HG03520 (cell line): Measurements from ENCODE around the gene SESN3.
"Not testable (repeated sequence)": the region's sequence is repeated elsewhere in the genome, so short reads cannot be mapped to it uniquely, and the experiment has no call there.

Experiments used
- ATAC-seq: cut with Tn5 transposase; IDR thresholded peaks from one replicate; pipeline ENCODE4 v1.9.1; 2021; ENCODE audit warnings: mild to moderate bottlenecking, moderate library complexity; ENCODE audit not compliant: unreplicated experiment

Gene SESN3, protein sequence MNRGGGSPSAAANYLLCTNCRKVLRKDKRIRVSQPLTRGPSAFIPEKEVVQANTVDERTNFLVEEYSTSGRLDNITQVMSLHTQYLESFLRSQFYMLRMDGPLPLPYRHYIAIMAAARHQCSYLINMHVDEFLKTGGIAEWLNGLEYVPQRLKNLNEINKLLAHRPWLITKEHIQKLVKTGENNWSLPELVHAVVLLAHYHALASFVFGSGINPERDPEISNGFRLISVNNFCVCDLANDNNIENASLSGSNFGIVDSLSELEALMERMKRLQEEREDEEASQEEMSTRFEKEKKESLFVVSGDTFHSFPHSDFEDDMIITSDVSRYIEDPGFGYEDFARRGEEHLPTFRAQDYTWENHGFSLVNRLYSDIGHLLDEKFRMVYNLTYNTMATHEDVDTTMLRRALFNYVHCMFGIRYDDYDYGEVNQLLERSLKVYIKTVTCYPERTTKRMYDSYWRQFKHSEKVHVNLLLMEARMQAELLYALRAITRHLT

DNA sequence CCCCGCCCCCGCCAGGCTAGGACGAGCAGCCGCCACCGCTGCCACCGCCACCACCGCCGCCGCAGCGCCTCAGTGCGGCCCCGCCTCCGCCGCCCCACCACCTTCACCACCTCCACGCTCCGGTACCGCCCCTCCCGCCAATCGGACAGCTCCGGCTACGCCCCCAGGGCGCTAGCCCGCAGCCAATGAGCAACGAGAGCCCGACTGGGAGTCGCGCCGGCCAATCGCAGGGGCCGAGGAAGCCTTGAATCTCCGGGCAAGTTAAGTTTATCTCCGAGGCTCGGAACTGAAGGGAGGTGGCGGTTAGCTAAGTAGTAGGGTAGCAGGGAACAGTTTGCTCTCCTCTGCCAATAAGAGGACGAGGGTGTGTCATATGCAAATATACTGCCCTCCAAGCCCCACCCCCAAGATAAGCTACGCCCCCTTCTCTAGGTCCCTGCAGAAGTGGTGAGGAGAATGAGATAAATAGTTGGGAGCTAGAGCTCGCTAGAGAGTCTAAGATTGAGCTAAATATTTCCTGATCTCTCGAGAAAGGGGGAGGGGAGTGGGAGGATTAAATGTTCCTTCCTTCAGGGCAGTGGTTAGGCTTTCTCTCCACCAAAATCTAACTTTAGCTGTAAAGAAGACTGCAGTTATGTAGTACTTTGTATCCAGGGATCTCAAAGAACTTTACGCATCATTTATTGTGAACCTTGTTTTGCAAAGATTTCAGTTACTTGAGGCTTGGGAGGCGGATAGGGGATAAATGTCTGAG lies at the start of gene SESN3:
TSS of gene SESN3 (minus strand) at position 76 of the 754 bp plus-strand sequence. CDS start 342 bp downstream, outside the sequence.
- peak; percentile 96 for ATAC-seq

DNA sequence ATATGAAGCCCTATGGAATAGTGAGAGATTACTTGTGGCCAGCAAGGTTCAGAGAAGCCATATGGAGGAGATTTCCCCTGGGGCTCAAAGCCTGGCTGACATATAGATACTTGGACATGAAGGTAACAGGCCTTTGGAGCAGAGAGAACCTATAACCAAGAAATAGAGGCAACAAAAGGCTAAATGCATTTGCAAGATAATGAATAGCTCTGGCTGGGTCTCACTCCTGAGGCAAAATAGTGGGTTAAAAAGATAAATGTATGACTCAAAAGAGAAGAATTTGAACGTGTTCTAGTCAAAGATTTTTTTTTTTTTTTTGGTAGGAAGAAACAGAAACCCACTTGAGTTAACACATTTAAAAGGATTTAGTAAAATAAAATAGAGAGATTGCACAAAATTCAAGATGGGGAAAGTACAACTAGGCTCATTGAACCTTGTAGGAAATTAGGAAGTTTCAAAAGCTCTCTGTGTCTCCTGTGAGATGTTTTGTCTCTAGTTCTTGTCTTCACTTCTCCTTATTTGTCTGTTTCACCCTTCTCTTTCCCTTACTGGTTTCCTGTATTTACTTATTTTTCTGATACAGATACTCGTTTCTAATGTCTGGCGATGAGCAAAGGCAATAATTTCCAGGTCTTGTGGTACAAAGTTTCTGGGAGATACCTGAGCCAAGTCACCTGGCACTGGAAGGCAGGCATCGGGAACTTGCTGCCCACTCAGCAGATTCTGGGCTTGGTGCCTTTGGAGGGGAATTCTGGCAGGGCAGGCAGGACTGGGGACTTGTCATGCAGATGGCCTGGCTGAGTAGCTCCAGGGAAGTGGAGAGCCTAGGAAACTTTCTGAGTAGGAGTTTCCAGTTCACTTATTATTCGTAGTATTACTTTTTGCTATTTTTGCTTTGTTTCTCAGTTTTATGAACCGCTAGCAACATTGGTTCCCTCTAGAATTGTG lies 49.2 kb upstream of the SESN3 start:
- ATAC-seq: no peak

DNA sequence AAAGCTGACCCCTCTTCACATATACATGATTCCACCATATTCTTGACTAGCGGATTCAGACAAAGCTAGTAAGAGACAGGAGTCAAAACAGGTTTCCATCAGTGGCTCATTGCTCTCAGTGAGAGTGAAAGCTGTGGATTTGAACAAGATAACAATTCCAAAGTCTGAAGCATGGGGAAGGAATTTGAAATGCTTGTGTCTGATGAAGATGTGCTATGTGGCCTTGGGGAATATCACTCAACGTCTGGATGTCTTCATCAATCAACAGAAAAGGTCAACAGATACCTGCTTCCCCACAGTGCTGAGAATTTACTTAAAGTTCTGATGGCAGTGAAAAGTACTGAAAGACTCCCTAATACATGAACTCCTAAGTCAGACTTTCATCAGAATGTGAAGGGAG lies 46.9 kb upstream of the SESN3 start:
- ATAC-seq: no peak

DNA sequence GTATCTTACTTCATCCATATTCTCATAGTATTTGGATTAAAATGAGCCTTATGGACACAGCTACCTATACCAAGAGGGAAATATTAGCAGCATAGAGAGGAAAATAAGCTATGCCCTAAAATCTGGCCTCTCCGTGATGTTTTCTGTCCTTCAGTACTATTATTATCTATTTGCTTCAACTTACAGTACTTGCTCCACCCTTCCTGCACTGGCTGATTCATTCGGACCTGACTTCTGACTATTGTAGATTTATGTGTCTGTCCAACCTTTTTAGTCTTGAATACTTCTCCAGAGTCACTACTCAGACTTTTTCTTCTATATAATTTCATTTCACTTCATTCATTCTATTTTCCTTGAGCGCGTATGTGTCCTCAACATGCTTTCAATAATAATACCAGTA lies 45.1 kb upstream of the SESN3 start:
- no peak for ATAC-seq

DNA sequence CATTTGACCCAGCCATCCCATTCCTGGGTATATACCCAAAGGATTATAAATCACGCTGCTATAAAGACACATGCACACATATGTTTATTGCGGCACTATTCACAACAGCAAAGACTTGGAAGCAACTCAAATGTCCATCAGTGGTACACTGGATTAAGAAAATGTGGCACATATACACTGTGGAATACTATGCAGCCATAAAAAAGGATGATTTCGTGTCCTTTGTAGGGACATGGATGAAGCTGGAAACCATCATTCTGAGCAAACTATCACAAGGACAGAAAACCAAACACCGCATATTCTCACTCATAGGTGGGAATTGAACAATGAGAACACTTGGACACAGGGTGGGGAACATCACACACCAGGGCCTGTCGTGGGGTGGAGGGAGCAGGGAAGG lies 42.6 kb upstream of the SESN3 start:
- not testable (repeated sequence) for ATAC-seq

DNA sequence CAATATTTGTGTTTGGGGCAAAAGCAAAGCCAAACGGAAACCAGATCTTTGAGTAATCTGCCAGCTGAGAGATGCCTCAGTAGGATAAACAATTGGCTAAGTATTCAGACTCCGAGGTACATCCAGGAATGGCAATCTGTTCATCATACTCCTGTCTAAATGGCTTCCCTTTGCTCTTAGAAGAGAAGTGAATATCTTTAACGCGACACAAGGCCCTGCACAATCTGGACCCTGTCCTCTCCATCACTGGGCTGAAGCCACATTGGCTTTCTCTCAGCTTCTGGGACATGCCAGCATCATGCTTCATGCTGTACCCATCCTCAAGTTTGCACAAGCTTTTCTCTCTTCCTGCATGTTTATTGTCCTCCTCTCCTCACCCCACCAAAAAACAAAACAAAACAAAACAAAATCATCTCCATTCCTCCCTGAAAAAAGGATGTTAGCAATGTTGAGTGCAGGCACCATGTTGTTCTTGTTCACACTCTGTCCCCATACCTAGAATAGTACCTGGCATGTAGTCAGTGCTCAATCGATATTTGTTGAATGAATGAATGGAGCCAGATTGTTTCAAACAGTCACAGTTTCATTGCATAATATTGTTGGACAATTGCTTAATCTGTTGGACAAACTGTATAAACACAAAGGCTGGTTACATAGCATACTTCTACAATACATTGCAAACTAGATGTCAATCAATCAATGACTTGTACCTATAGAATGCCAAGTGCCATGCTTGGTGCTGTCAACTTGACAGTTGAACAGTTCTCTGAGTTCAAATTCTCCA lies 38.2 kb upstream of the SESN3 start:
- no peak for ATAC-seq

DNA sequence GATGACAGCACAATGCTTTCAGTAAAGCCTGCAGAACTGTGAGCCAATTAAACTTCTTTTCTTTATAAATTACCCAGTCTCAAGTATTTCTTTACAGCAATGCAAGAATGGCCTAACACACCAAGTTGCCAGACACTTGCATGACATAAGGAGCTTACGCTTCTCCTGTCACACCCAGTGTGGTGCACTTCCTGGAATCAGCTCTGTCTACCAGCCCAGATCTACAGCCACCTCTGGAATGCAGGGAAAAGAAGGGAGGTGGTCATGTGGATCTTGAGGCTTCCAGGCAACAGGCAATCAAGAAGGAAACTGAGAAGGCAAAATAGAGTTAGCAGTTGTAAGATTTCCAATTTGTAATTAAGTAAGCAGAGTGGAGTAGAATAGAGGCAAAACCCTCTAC lies 37.4 kb upstream of the SESN3 start:
- ATAC-seq: no peak

DNA sequence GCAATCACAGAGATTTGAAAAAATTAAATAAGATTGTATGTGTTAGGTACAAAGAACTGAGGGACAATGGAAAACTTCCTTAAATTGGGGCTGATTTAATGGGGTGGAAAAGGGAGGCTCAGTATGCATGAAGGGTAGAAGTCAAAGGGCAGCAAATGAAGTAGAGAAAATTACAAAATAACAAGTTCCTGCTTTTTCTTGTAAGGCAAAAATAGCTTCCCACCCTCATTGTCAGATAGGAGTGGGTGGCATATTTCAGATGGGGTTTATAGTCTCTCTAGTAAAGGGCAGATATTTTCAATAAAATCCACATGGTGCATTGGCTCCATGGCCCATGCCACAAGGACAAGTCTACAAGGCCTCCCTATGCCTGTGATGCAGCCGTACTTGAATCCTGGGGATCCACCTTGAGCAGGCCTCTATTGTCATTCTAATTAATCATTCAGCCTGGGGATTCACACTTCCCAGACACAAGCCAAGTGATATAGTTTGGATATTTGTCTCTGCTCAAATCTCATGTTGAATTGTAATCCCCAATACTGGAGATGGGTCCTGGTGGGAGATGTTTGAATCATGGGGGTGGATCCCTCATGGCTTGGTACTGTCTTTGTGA lies 36.7 kb upstream of the SESN3 start:
- ATAC-seq: no peak

DNA sequence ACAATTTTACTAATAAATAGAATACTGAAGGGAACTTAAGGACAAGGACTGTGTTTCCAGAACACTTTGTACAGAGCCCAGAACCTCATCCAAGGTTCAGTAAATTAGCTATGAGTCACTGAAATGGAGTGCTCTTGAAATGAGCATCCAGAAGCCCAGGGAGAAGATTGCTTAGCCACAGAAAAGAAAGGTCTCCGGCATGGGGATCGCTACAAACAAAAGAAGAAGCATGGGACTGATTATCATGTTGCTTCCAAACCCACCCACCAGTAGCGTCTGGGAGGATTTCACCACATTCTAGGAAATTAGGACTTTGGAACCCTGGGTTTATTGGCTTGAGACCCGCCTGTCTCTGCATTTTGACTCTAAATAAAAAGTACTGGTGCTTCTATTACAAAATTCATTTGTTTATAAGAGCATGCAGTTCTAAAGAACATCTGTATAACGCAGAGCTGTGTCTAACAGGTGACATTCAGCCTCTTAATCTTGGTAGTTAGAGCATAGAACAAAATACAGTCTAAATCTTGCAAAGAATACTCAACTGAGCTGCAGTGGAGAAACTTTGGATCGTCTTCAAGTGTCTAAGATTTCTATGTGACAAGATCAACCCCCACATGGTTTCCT lies 35.9 kb upstream of the SESN3 start:
- ATAC-seq: no peak

DNA sequence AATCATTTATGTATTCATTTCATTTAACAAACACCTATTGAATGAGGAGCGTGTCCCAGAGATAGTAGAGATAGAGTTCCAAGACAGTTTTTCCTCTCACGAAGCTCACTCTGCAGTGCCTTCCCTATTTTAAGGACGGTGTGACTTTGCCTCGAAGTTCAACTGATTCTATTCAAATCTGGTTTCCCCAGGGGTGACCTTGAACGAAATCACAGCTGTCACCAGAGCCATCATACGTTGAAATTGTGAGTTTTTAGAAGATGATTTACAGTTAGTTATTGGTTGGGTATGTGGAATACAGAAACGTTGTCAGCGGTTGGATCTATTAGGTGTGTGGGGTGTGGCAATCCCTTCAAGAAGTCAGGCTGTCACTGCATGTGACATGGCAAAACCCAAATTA lies 33.9 kb upstream of the SESN3 start:
- no peak for ATAC-seq

DNA sequence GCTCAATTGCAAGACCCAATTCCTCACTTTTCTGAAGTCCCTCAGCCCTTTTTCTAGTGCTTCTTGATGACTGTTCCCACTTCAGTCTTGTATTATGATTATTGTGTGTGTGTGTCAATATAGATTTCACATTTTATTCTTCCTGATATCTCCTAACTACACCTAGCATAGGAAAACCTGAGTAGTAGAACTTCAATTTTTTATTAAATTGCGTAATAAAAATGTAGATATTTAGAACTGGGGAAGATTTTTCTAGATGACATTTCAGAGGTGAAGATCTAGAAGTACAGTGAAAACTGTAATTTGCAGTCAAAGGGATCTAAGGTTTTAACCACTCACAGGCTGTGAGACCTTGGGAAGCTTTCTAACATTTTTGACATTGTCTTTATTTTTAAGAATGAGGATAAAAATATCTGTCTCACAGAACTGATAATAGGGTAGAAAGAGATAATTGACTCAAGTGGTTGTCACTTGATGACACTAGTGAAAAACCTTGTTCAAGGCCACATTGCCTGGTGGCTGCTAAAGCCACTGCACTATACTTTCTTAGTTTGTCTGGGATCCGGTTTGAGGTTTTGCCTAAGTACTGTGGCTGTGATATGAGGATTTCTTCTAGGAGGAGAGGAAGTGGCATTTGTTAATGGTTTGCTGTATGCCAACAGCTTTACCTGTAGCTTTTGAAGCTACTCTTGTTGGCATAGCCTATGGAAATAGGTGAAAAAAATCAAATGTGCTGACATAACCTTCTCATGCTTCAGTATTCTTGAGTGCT lies 32.2 kb upstream of the SESN3 start:
- ATAC-seq: no peak

DNA sequence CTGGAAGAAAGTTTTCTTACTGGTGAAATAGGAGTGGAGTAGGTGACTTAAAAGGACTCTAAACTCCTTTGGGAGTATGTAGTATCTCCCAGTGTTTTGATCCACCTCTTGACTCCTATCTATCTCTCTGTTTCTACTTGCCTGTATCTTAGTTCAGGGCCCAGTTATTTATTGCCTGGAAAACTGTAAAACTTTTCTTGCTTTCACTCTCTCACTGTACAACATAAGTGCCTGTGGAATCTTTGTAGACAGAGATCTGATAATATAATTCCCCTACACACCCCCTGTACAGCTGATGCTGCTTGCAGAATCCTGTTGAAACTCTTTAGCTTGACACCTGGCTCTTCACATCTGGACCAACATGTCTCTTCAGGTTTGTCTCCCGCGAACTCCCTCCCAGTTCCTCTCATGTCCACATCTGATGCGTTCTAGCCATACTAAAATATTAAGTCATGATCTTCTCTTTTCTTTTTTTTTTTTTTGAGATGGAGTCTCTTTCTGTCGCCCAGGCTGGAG lies 26.5 kb upstream of the SESN3 start:
- ATAC-seq: no peak

DNA sequence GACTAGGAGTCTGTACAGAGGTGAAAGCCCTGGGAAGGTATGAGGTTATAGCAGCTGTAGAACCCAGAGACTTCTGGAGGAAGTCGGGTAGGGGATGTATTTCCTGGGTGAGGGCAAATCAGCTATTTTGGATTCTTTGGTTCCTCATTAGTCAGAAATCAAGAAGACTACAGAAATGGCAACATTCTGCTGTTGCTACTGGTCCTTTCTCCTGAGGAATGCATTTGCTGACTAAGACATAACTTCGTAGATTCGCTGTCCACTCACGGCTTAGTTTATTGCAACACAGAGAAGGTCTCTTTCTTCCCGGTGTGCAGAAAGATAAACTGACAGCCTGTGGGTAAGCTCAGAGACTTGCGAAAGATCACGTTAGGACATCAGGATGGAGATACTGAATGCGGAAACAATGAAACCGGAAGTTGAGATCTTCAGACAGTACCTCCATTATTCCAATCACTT lies 25.3 kb upstream of the SESN3 start:
- ATAC-seq: no peak

DNA sequence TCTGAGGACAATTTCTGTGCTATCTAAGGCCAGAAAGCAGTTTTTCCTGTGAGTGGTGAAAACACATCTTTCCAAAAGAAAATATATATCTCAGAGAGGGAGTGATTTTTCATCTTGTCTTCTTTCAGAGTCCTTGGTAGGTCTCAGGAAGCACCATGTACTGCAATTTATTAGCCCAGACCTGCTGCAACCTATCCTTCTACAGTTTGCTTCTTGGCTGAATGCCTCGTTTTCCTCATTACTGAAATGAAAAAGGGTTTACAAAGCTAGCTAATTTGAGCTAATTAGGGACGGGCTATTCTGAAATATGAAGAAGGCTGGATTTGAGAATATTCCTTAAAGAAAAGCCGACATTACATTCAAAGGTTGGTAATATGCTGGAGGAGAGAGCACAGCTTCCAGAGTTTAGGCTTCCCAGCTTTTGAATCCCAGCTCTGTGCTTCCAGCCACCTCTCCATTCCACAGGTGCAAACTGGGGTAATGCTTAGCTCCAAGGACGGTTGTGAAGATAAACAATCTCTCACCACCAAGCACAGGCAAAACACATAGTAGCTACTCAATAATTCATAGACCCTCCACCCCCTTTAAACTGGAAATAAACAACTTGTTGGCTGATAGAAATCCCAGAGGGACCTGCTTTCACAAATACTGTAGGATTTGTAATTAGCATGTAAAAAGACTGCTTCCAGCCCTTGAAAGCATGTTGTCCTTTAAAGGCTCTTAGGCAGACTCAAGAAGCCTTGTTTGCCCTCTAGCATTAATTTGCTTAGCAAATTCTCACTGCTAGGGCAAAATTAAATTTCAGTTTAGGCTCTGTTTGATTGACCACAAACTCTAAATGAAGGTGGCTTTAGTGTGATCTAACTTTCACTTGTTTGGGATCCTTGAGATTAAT lies 24.5 kb upstream of the SESN3 start:
- ATAC-seq: no peak

DNA sequence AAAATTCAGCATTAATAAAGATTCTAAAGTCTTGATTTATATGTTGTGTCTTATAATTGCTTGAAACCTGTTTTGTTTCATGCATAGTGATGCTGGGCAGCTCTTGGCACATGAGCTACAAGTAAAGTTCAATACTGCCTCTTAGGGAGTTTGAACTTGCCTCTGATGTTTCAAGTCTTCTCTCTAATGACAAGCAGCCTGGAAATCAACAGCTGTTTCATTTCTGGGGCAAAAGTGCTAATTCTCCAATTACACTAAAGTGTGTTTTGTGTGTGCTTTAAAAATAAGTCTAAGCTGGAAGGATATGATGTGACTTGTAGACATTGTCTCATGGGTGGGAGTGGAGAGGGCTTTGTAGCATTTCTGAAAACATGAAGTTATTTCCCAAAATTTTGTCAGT lies 23.7 kb upstream of the SESN3 start:
- peak; percentile 14 for ATAC-seq

DNA sequence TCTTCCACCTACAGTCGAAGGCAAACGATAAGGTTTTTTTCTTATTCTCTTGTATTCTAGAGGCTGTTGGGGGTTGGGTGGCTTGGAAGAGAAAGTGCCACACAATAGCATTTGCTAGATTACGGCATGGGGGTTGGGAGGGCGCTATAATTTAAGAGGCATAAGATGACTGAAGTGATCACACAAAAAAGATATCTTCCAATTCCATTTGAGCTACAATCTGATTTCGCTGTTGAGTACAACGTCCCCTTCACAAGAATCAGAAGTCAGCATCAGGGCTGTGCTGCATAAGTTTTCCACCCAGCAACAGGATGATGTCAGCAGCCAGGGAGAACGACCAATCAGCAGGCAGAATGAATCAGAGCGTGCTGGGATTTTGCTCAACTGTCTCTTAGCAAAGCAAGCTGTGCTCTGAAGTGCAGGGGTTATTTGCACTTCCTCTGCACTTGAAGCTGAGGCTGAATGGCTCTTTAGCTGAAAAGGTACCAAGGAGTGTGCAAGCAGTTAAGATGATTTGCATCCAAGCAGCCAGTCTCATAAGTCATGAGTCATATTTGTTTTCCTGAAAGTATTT lies 23.2 kb upstream of the SESN3 start:
- peak; percentile 98 for ATAC-seq

DNA sequence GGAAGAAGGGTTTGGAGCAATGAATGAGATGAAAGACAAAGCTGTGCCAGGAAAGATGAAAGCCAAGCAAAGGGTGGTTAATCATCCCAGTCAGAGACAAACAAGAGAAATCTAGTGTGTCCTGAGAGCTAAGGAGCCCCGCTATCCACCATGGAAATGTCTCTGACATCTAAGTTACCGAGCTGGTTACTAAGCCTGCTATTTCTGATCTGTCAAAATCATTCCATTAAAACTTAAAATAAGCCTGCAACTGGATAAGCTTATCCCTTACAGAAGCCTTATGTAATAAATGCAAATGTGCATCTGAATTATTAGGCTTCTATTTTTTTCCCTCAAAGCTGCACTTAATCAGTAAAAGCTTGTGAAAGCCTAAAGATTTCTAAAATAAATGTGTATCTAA lies 22.1 kb upstream of the SESN3 start:
- ATAC-seq: no peak
